ENCODE data around the gene UFD1. TPM values are rescaled to one million over a fixed set of nuclear protein-coding genes. Genes with fewer than 3 reads are reported as not detected.

Gene UFD1
- total and polyA plus RNA-seq, 9 of the 15 experiments (the other 6 are each of a cell fraction or from before 2014, with no cell fraction given) = 238 to 645 (median 363) TPM

DNA sequence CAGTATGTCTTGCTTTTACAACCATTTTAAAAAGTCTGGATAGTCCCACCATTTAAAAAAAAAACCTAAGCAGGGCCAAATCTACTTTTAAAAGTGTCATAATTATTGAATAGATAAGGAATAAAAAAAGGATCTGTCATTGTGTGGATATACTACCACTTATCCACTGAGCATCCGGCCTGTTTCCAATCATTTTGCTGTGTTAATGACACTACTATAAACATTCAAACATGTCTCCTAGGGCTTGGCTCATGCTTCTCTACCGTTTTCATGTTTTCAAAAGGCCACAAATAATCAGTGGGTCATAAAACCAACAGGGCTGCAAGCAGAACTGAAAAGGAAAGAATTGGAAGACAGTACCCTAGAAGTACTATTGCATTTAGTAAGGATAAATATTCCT is 19.0 kb downstream of the UFD1 start:
- ChIA-PET POLR2A (interaction anchor here (1.0 to 13.6 kb wide), 4 partner anchors 7 to 23 kb away, joined by 4 to 148 read pairs (median 68); partner anchors contain the start of genes CDC45 and UFD1), CTCF (ENCODE audit: low intra/inter-chr PET ratio) (no interaction called here)
- Histone ChIP-seq H3K9me1 (ENCODE audit: control insufficient read depth, insufficient read depth, low read length) (no peaks in the 10 kb centered on the region), H3K9me3 (replicated peaks; ENCODE audit: control insufficient read depth, insufficient read depth, low read depth, low read length) (no peaks in the 10 kb centered on the region), H3K36me3 (ENCODE audit: control insufficient read depth, insufficient read depth, low read length) (peaks cover 96% of the 10 kb centered on the region), H3K79me2 (ENCODE audit: control insufficient read depth, insufficient read depth, low read length) (no peaks in the 10 kb centered on the region), H3K27ac (ENCODE audit: extremely low read depth, low read depth, low read length) (no peak overlapping the region), H3K27me3 (ENCODE audit: control insufficient read depth in 2 of 2, insufficient read depth in 2 of 2, low read length in 2 of 2) (no peaks in the 10 kb centered on the region), H4K20me1 (replicated peaks; ENCODE audit: control insufficient read depth, insufficient read depth, low read length) (0 out of 2 replicates have a peak, but pooled peaks cover 3% of the 10 kb centered on the region), H2AFZ (ENCODE audit: low read depth, low read length) (no peak overlapping the region), H3K4me3 (no peak overlapping the region), H3K4me1 (replicated peaks in 1 of 2; ENCODE audit: control insufficient read depth in 2 of 2, insufficient read depth in 2 of 2, low read length in 2 of 2) (no peaks in the 10 kb centered on the region), H3K9ac (ENCODE audit: insufficient read depth in 1 of 2, low read depth in 2 of 2, low read length in 2 of 2) (no peak overlapping the region), H3K4me2 (ENCODE audit: insufficient read depth, low read length) (no peak overlapping the region)
- 84% methylated on average over 2 of the region's 2 CpGs for WGBS (ENCODE audit: insufficient coverage, low coverage, missing lambda C conversion rate)
- no peak for DNase-seq (ENCODE audit: extremely low read depth in 1 of 4, low spot score in 3 of 4)
- TF ChIP-seq ZNF436 (CRISPR knock-in tag; IDR thresholded peaks at IDR 0.05) = 0 out of 2 replicates have a peak, but pooled peaks have one; percentile 5
- 0 out of 2 replicates have a peak, but pooled peaks have one; percentile 25 for TF ChIP-seq ZNF586 (CRISPR knock-in tag; conservative IDR thresholded peaks at IDR 0.05)
- 0 out of 2 replicates have a peak, but pooled peaks have one; percentile 10 for TF ChIP-seq ZNF561 (CRISPR knock-in tag; conservative IDR thresholded peaks at IDR 0.05)
- no peak for TF ChIP-seq LEF1 (IDR thresholded peaks at IDR 0.05)
- 0 out of 2 replicates have a peak, but pooled peaks have one; percentile 5 for TF ChIP-seq ZFP91 (CRISPR knock-in tag; IDR thresholded peaks at IDR 0.05)
- 0 out of 2 replicates have a peak, but pooled peaks have one; percentile 24 for TF ChIP-seq XRCC3 (IDR thresholded peaks at IDR 0.05)
- no peak for TF ChIP-seq ZNF699 (CRISPR knock-in tag; IDR thresholded peaks at IDR 0.05; ENCODE audit: insufficient replicate concordance)
- 0 out of 2 replicates have a peak, but pooled peaks have one; percentile 54 for TF ChIP-seq ZNF140 (CRISPR knock-in tag; IDR thresholded peaks at IDR 0.05)
- no peak for TF ChIP-seq ZNF165 (CRISPR knock-in tag; IDR thresholded peaks at IDR 0.05; ENCODE audit: borderline replicate concordance)
- no peak for TF ChIP-seq NR3C1 (CRISPR knock-in tag; IDR thresholded peaks at IDR 0.05)
- TF ChIP-seq, protein P1, sequence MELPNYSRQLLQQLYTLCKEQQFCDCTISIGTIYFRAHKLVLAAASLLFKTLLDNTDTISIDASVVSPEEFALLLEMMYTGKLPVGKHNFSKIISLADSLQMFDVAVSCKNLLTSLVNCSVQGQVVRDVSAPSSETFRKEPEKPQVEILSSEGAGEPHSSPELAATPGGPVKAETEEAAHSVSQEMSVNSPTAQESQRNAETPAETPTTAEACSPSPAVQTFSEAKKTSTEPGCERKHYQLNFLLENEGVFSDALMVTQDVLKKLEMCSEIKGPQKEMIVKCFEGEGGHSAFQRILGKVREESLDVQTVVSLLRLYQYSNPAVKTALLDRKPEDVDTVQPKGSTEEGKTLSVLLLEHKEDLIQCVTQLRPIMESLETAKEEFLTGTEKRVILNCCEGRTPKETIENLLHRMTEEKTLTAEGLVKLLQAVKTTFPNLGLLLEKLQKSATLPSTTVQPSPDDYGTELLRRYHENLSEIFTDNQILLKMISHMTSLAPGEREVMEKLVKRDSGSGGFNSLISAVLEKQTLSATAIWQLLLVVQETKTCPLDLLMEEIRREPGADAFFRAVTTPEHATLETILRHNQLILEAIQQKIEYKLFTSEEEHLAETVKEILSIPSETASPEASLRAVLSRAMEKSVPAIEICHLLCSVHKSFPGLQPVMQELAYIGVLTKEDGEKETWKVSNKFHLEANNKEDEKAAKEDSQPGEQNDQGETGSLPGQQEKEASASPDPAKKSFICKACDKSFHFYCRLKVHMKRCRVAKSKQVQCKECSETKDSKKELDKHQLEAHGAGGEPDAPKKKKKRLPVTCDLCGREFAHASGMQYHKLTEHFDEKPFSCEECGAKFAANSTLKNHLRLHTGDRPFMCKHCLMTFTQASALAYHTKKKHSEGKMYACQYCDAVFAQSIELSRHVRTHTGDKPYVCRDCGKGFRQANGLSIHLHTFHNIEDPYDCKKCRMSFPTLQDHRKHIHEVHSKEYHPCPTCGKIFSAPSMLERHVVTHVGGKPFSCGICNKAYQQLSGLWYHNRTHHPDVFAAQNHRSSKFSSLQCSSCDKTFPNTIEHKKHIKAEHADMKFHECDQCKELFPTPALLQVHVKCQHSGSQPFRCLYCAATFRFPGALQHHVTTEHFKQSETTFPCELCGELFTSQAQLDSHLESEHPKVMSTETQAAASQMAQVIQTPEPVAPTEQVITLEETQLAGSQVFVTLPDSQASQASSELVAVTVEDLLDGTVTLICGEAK (IDR thresholded peaks at IDR 0.05) = no peak
- TF ChIP-seq, protein P1 (CRISPR knock-in tag; IDR thresholded peaks at IDR 0.05) = 0 out of 2 replicates have a peak, but pooled peaks have one; percentile 9
- TF ChIP-seq ZNF23 (CRISPR knock-in tag; IDR thresholded peaks at IDR 0.05) = 0 out of 2 replicates have a peak, but pooled peaks have one; percentile 25
- FAIRE-seq = no peak
- intact Hi-C loops (cut with micrococcal nuclease) = no loop called here
- BruUV-seq (replicated peaks) = no TSS peak
- no peak for ATAC-seq
- in situ Hi-C loops (cut with MboI) = no loop called here
